GM12878 (cell line): ENCODE results near the gene ZNF407. TPM values are rescaled to one million over a fixed set of nuclear protein-coding genes. Genes with fewer than 3 reads are reported as not detected.

Experiments
- ATAC-seq: fragments of 200-7000 bp; cut with Tn5 transposase; 3 replicates; pipeline ENCODE4 v1.9.1; 2020; ENCODE audit warnings: mild to moderate bottlenecking, moderate library complexity
- BruUV-seq: library from RNA; stranded (reverse); fragments of 400-500 nt; replicated peaks from 2 replicates; lab custom pipeline; 2021; lab: Mats Ljungman, UMichigan
- CTCF ChIA-PET: fragments of 300-600 bp; sonication (Branson Sonifier 250); formaldehyde crosslinking; extraction: SDS; loops from one replicate; lab custom pipeline; 2021; ENCODE audit warnings: inconsistent platforms; lab: Yijun Ruan, JAX
- POLR2A ChIA-PET: fragments of 350-600 bp; formaldehyde crosslinking; extraction: SDS; loops from one replicate; lab custom pipeline; 2021; ENCODE audit warnings: inconsistent platforms; lab: Charles Lee
- RAD21 ChIA-PET: fragments of 300-600 bp; sonication (Branson Sonifier 250); formaldehyde crosslinking; loops from one replicate; lab custom pipeline; 2023; ENCODE audit warnings: antibody characterized with exemption; ENCODE audit not compliant: unreplicated experiment; lab: Charles Lee
- SMC1A ChIA-PET: fragments of 300-600 bp; sonication (Branson Sonifier 250); formaldehyde crosslinking; loops from one replicate; lab custom pipeline; 2023; ENCODE audit not compliant: unreplicated experiment, uncharacterized antibody; lab: Charles Lee
- DNase-seq: peaks from one replicate; pipeline ENCODE4 v3.0.0-alpha.2; 2011; ENCODE audit warnings: low read depth, low spot score
- FAIRE-seq: peaks from 3 replicates; lab custom pipeline; 2011; peaks lifted over from hg19 to GRCh38; lab: Jason Lieb, UNC
- H2AFZ ChIP-seq: 2 replicates; pipeline ENCODE4 v1.6.0; 2011; ENCODE audit warnings: low read depth, low read length, control low read depth; ENCODE audit not compliant: control insufficient read depth
- H3K27ac ChIP-seq: 2 replicates; pipeline ENCODE4 v1.5.1; 2011; ENCODE audit warnings: control low read depth; ENCODE audit not compliant: control insufficient read depth, insufficient read depth
- H3K27me3 ChIP-seq, 2 experiments: replicated peaks in 1 of 2; 2 replicates each; pipeline versions ENCODE4 v1.6.0 to v1.6.1; 2011; ENCODE audit warnings: low read length in 1 of 2; ENCODE audit not compliant: control insufficient read depth in 2 of 2, insufficient read depth in 2 of 2
- H3K36me3 ChIP-seq, 2 experiments: 2 replicates each; pipeline ENCODE4 v1.5.1; 2011; ENCODE audit warnings: low read length in 1 of 2; ENCODE audit not compliant: control insufficient read depth in 2 of 2, insufficient read depth in 2 of 2
- H3K4me1 ChIP-seq: 2 replicates; pipeline ENCODE4 v1.6.1; 2011; ENCODE audit warnings: mild to moderate bottlenecking, low read length, moderate library complexity, mixed read lengths; ENCODE audit not compliant: control insufficient read depth, insufficient read depth
- H3K4me2 ChIP-seq: 2 replicates; pipeline ENCODE4 v1.6.0; 2011; ENCODE audit warnings: control low read depth; ENCODE audit not compliant: control insufficient read depth, insufficient read depth
- H3K4me3 ChIP-seq: fragments of 200-600 bp; sonication (generic); 2 replicates; pipeline ENCODE4 v1.5.1; 2016
- H3K79me2 ChIP-seq: 2 replicates; pipeline ENCODE4 v1.6.0; 2011; ENCODE audit warnings: low read length; ENCODE audit not compliant: control insufficient read depth, insufficient read depth
- H3K9ac ChIP-seq: 2 replicates; pipeline ENCODE4 v1.8.0; 2011; ENCODE audit warnings: low read length, control low read depth, mixed read lengths; ENCODE audit not compliant: control insufficient read depth, insufficient read depth
- H3K9me3 ChIP-seq: replicated peaks from 3 replicates; pipeline ENCODE4 v1.5.1; 2011; ENCODE audit warnings: mild to moderate bottlenecking, low read length; ENCODE audit not compliant: control insufficient read depth, insufficient read depth
- H4K20me1 ChIP-seq: 2 replicates; pipeline ENCODE4 v1.6.0; 2011; ENCODE audit not compliant: control insufficient read depth, insufficient read depth
- BCL3 ChIP-seq: IDR thresholded peaks from 2 replicates; pipeline ENCODE4 v1.6.1; 2011; ENCODE audit warnings: borderline replicate concordance, low read depth, mild to moderate bottlenecking, moderate library complexity, low read length; ENCODE audit not compliant: insufficient read depth, poor library complexity, severe bottlenecking
- CREM ChIP-seq: IDR thresholded peaks from 2 replicates; pipeline ENCODE4 v1.6.1; 2014; ENCODE audit warnings: antibody characterized with exemption, low read depth
- CTCF ChIP-seq, 3 experiments: IDR thresholded peaks in 2 of 3; conservative IDR thresholded peaks in 1 of 3; 2 replicates each; pipeline ENCODE4 v1.5.1; 2011; ENCODE audit warnings: low read depth in 3 of 3, low read length in 3 of 3, mild to moderate bottlenecking in 3 of 3, control low read depth in 2 of 3, moderate library complexity in 2 of 3, inconsistent platforms in 1 of 3, mixed read lengths in 1 of 3; ENCODE audit not compliant: control insufficient read depth in 2 of 3, insufficient read depth in 1 of 3; ENCODE audit errors: extremely low read depth in 1 of 3
- E2F4 ChIP-seq: IDR thresholded peaks from 2 replicates; pipeline ENCODE4 v1.6.1; 2012; ENCODE audit warnings: low read depth, low read length, improper control_type of control experiment
- KDM1A ChIP-seq: fragments of 200-600 bp; sonication (generic); IDR thresholded peaks from 2 replicates; pipeline ENCODE4 v1.6.1; 2016; ENCODE audit warnings: borderline replicate concordance
- MTA2 ChIP-seq: fragments of 450-650 bp; IDR thresholded peaks from 2 replicates; pipeline ENCODE4 v1.6.1; 2016; ENCODE audit warnings: low read depth, mild to moderate bottlenecking, moderate library complexity
- MXI1 ChIP-seq: fragments of 150-350 bp; IDR thresholded peaks from 2 replicates; pipeline ENCODE4 v1.6.1; 2011; ENCODE audit warnings: low read depth, mild to moderate bottlenecking, inconsistent platforms, low read length, improper control_type of control experiment
- NFYA ChIP-seq: IDR thresholded peaks from 2 replicates; pipeline ENCODE4 v1.6.1; 2011; ENCODE audit warnings: low read depth, mild to moderate bottlenecking, low read length, improper control_type of control experiment, borderline replicate concordance
- NFYB ChIP-seq: IDR thresholded peaks from 2 replicates; pipeline ENCODE4 v1.6.1; 2011; ENCODE audit warnings: low read depth, mild to moderate bottlenecking, low read length, improper control_type of control experiment, moderate library complexity; ENCODE audit not compliant: insufficient read depth
- NRF1 ChIP-seq: conservative IDR thresholded peaks from 2 replicates; pipeline ENCODE4 v1.6.1; 2011; ENCODE audit warnings: mild to moderate bottlenecking, low read depth, low read length, improper control_type of control experiment
- PBX3 ChIP-seq: IDR thresholded peaks from 2 replicates; pipeline ENCODE4 v1.6.1; 2011; ENCODE audit warnings: mild to moderate bottlenecking, low read depth, low read length, moderate library complexity; ENCODE audit not compliant: insufficient replicate concordance
- RAD21 ChIP-seq: IDR thresholded peaks from 2 replicates; pipeline ENCODE4 v1.6.1; 2011; ENCODE audit warnings: mild to moderate bottlenecking, low read depth, low read length, moderate library complexity; ENCODE audit not compliant: insufficient read depth
- RB1 ChIP-seq: fragments of 450-650 bp; formaldehyde crosslinking; IDR thresholded peaks from 2 replicates; pipeline ENCODE4 v1.6.1; 2017; ENCODE audit warnings: mild to moderate bottlenecking, borderline replicate concordance
- SPI1 ChIP-seq: IDR thresholded peaks from 2 replicates; pipeline ENCODE4 v1.6.1; 2011; ENCODE audit warnings: low read depth, mild to moderate bottlenecking, low read length, moderate library complexity, borderline replicate concordance; ENCODE audit not compliant: insufficient read depth
- SREBF1 ChIP-seq: IDR thresholded peaks from 2 replicates; pipeline ENCODE4 v1.6.1; 2012; ENCODE audit warnings: mild to moderate bottlenecking, low read length
- ZNF217 ChIP-seq: fragments of 450-650 bp; IDR thresholded peaks from 2 replicates; pipeline ENCODE4 v1.6.1; 2017; ENCODE audit warnings: antibody characterized with exemption, mild to moderate bottlenecking
- ZNF274 ChIP-seq: IDR thresholded peaks from one replicate; pipeline ENCODE4 v1.8.0; 2011; ENCODE audit not compliant: insufficient read length, insufficient read depth
- ZNF622 ChIP-seq: fragments of 450-650 bp; IDR thresholded peaks from 2 replicates; pipeline ENCODE4 v1.6.1; 2017; ENCODE audit warnings: mild to moderate bottlenecking, inconsistent platforms
- WGBS: methylation state at CpG from one replicate; pipeline ENCODE4 v1.1.6; 2016; ENCODE audit warnings: low lambda C conversion rate; ENCODE audit not compliant: insufficient replicate concordance, insufficient coverage; ENCODE audit errors: missing lambda C conversion rate; 5-methylcytosine and 5-hydroxymethylcytosine counted together
- in situ Hi-C: fragments of 300-500 bp; cut with MboI; formaldehyde crosslinking; loops from 9 replicates; pipeline ENCODE4 v1.14.3; 2018; ENCODE audit warnings: mixed read lengths
- intact Hi-C: fragments of 100-400 bp; cut with micrococcal nuclease; formaldehyde crosslinking; loops from one replicate; pipeline ENCODE4 v1.14.2; 2022; ENCODE audit not compliant: unreplicated experiment
- polyA plus RNA-seq, 11 experiments: library from polyadenylated mRNA; depleted of rRNA in 4 of 11; unstranded in 6 of 11; stranded (reverse) in 5 of 11; fragments of >200 nt; fragmentation: Nextera tagmentation in 4 of 11; fragmentation: Illumina TruSeq in 1 of 11; extraction: Ambion mirVana in 4 of 11; extraction: Trizol in 1 of 11; gene quantifications; 1 replicate in 1 of 11; 2 replicates in 10 of 11; pipeline versions ENCODE4 v1.2.1 to v1.2.3, GENCODE V29; 2011 to 2016; ENCODE audit warnings: inconsistent platforms in 2 of 11, missing spikeins in 2 of 11, low read depth in 1 of 11
- total RNA-seq, 4 experiments: library from RNA; depleted of rRNA in 3 of 4; stranded (reverse); fragments of >200 nt in 3 of 4; fragmentation: Illumina TruSeq in 1 of 4; extraction: Trizol in 1 of 4; gene quantifications; 2 replicates each; pipeline versions ENCODE4 v1.2.1 to v1.2.3, GENCODE V29; 2013 to 2021

The ZNF407 gene
- total and polyA plus RNA-seq, 10 of the 15 experiments (the other 5 are each of a cell fraction or from before 2014, with no cell fraction given) = 0.69 to 11.6 (median 5.3) TPM

GRCh38 chr18:74785632-74786031, 188.0 kb downstream of the ZNF407 start (continued):
- TF ChIP-seq CTCF (IDR thresholded peaks at IDR 0.05 in 2 of 3, conservative IDR thresholded peaks at IDR 0.05 in 1 of 3; ENCODE audit: control insufficient read depth in 2 of 3, extremely low read depth in 1 of 3, insufficient read depth in 1 of 3, low read depth in 3 of 3, low read length in 3 of 3) (no peak), SPI1 (no peak), BCL3 (peak; percentile 93)

- no peak overlapping the region for H2AFZ ChIP-seq
- no peaks in the 10 kb centered on the region for H3K27me3 ChIP-seq
- POLR2A ChIA-PET = no interaction called here
- FAIRE-seq (no peak), ATAC-seq (no peak), DNase-seq (no peak)
- no peaks in the 10 kb centered on the region for H3K36me3 ChIP-seq
- H3K9ac ChIP-seq = no peak overlapping the region
- H3K9me3 ChIP-seq = no peaks in the 10 kb centered on the region
- BruUV-seq = no TSS peak
- no peaks in the 10 kb centered on the region for H3K79me2 ChIP-seq
- H3K4me3 ChIP-seq = no peak overlapping the region
- in situ Hi-C loops = no loop called here
- intact Hi-C loops = no loop called here
- RAD21 ChIA-PET = no interaction called here
- no peaks in the 10 kb centered on the region for H4K20me1 ChIP-seq
- no peak overlapping the region for H3K4me2 ChIP-seq
- CTCF ChIA-PET = interaction anchor here (1.0 to 1.3 kb wide), 2 partner anchors 8 to 18 kb away, joined by 3 read pairs; no protein-coding TSS in a partner anchor
- no peak overlapping the region for H3K27ac ChIP-seq
- H3K4me1 ChIP-seq = no peaks in the 10 kb centered on the region
- WGBS = 77% methylated on average over 2 of the region's 2 CpGs
- SMC1A ChIA-PET = interaction anchor here (0.7 kb wide), 1 partner anchor 447 kb away, joined by 3 read pairs; no protein-coding TSS in a partner anchor
- TF ChIP-seq ZNF274 = no peak
- TF ChIP-seq RAD21 = no peak
- TF ChIP-seq NFYB = no peak
- TF ChIP-seq MXI1 = no peak
- no peak for TF ChIP-seq KDM1A
- TF ChIP-seq RB1 = no peak
- no peak for TF ChIP-seq ZNF217
- TF ChIP-seq E2F4 = no peak
- TF ChIP-seq CREM = no peak
- no peak for TF ChIP-seq SREBF1
- TF ChIP-seq ZNF622 = no peak
- no peak for TF ChIP-seq MTA2
- no peak for TF ChIP-seq NRF1
- no peak for TF ChIP-seq NFYA
- TF ChIP-seq PBX3 = no peak
Observed at GRCh38 chr18:74788657-74789056, 191.0 kb downstream of the ZNF407 start.
